Mesenchymal stem cell (in vitro differentiated cells and primary cell): ENCODE data around the gene SMO.

Experiments
- DNase-seq: peaks from one replicate; pipeline ENCODE4 v3.0.0-alpha.2; 2013
- H2AFZ ChIP-seq: one replicate; pipeline ENCODE4 v1.6.1; 2013; ENCODE audit warnings: low read depth, mild to moderate bottlenecking, control low read depth, inconsistent platforms, low read length, moderate library complexity
- H2AK5ac ChIP-seq: 2 replicates; pipeline ENCODE4 v1.6.1; 2013; ENCODE audit warnings: low read length, moderate library complexity, mild to moderate bottlenecking, inconsistent platforms; ENCODE audit not compliant: severe bottlenecking
- H2BK120ac ChIP-seq: one replicate; pipeline ENCODE4 v1.6.1; 2013; ENCODE audit warnings: low read depth, mild to moderate bottlenecking, inconsistent platforms, low read length, moderate library complexity
- H2BK12ac ChIP-seq, 2 experiments: one replicate each; pipeline ENCODE4 v1.6.1; 2013; ENCODE audit warnings: inconsistent platforms in 2 of 2, low read length in 2 of 2, mild to moderate bottlenecking in 2 of 2, moderate library complexity in 2 of 2, control low read depth in 1 of 2
- H2BK15ac ChIP-seq: one replicate; pipeline ENCODE4 v1.6.1; 2013; ENCODE audit warnings: mild to moderate bottlenecking, low read depth, inconsistent platforms; ENCODE audit not compliant: poor library complexity, severe bottlenecking
- H2BK5ac ChIP-seq: 2 replicates; pipeline ENCODE4 v1.6.1; 2013; ENCODE audit warnings: low read depth, mild to moderate bottlenecking, low read length, control low read depth, inconsistent platforms; ENCODE audit not compliant: poor library complexity, severe bottlenecking
- H3K14ac ChIP-seq, 2 experiments: one replicate each; pipeline ENCODE4 v1.6.1; 2013; ENCODE audit warnings: inconsistent platforms in 2 of 2, low read length in 2 of 2, control low read depth in 1 of 2, mild to moderate bottlenecking in 1 of 2, moderate library complexity in 1 of 2
- H3K18ac ChIP-seq, 2 experiments: one replicate each; pipeline ENCODE4 v1.6.1; 2013; ENCODE audit warnings: inconsistent platforms in 2 of 2, low read length in 2 of 2, control low read depth in 1 of 2, low read depth in 1 of 2, mild to moderate bottlenecking in 1 of 2
- H3K23ac ChIP-seq, 2 experiments: one replicate each; pipeline ENCODE4 v1.6.1; 2013; ENCODE audit warnings: inconsistent platforms in 2 of 2, low read length in 2 of 2, mild to moderate bottlenecking in 2 of 2, moderate library complexity in 2 of 2, control low read depth in 1 of 2
- H3K27ac ChIP-seq: 2 replicates; pipeline ENCODE4 v1.5.1; 2013; ENCODE audit warnings: mild to moderate bottlenecking, moderate library complexity, low read length, control low read depth, inconsistent platforms; ENCODE audit not compliant: poor library complexity, severe bottlenecking
- H3K27me3 ChIP-seq, 2 experiments: 2 replicates each; pipeline versions ENCODE4 v1.6.1 to v1.7.0; 2013; ENCODE audit warnings: low read length in 2 of 2, mild to moderate bottlenecking in 2 of 2, moderate library complexity in 2 of 2, control low read depth in 1 of 2, inconsistent platforms in 1 of 2; ENCODE audit not compliant: control insufficient read depth in 1 of 2, insufficient read depth in 1 of 2
- H3K36me3 ChIP-seq, 2 experiments: 2 replicates each; pipeline versions ENCODE4 v1.6.1 to v1.7.0; 2013; ENCODE audit warnings: low read length in 2 of 2, control low read depth in 1 of 2, inconsistent platforms in 1 of 2, low read depth in 1 of 2, mild to moderate bottlenecking in 1 of 2; ENCODE audit not compliant: insufficient read depth in 2 of 2, control insufficient read depth in 1 of 2
- H3K4ac ChIP-seq, 2 experiments: one replicate each; pipeline ENCODE4 v1.6.1; 2013; ENCODE audit warnings: inconsistent platforms in 2 of 2, low read length in 2 of 2, mild to moderate bottlenecking in 2 of 2, moderate library complexity in 2 of 2, control low read depth in 1 of 2, low read depth in 1 of 2
- H3K4me1 ChIP-seq: 2 replicates; pipeline ENCODE4 v1.6.1; 2013; ENCODE audit warnings: low read depth, low read length, control low read depth; ENCODE audit not compliant: control insufficient read depth, insufficient read depth
- H3K4me2 ChIP-seq: 2 replicates; pipeline ENCODE4 v1.6.1; 2013; ENCODE audit warnings: low read length, mild to moderate bottlenecking, inconsistent platforms; ENCODE audit not compliant: poor library complexity, severe bottlenecking
- H3K4me3 ChIP-seq, 2 experiments: 2 replicates each; pipeline versions ENCODE4 v1.5.1 to v1.7.0; 2013; ENCODE audit warnings: low read length in 2 of 2, mild to moderate bottlenecking in 2 of 2, control low read depth in 1 of 2, low read depth in 1 of 2; ENCODE audit not compliant: insufficient read depth in 1 of 2
- H3K79me1 ChIP-seq: replicated peaks from 2 replicates; pipeline ENCODE4 v1.6.1; 2013; ENCODE audit warnings: mild to moderate bottlenecking, control low read depth, low read length, inconsistent platforms; ENCODE audit not compliant: poor library complexity, severe bottlenecking
- H3K9ac ChIP-seq: 2 replicates; pipeline ENCODE4 v1.7.0; 2013; ENCODE audit warnings: mild to moderate bottlenecking, low read length, moderate library complexity
- H3K9me3 ChIP-seq: 2 replicates; pipeline ENCODE4 v1.7.0; 2013; ENCODE audit warnings: mild to moderate bottlenecking, low read length; ENCODE audit not compliant: control insufficient read depth
- H4K8ac ChIP-seq: one replicate; pipeline ENCODE4 v1.6.1; 2013; ENCODE audit warnings: inconsistent platforms, mild to moderate bottlenecking, low read length, moderate library complexity
- H4K91ac ChIP-seq: one replicate; pipeline ENCODE4 v1.6.1; 2013; ENCODE audit warnings: mild to moderate bottlenecking, low read length, inconsistent platforms
- WGBS: methylation state at CpG from one replicate; pipeline ENCODE4 v1.1.7; 2013; ENCODE audit warnings: mixed read lengths; 5-methylcytosine and 5-hydroxymethylcytosine counted together

SMO gene

DNA sequence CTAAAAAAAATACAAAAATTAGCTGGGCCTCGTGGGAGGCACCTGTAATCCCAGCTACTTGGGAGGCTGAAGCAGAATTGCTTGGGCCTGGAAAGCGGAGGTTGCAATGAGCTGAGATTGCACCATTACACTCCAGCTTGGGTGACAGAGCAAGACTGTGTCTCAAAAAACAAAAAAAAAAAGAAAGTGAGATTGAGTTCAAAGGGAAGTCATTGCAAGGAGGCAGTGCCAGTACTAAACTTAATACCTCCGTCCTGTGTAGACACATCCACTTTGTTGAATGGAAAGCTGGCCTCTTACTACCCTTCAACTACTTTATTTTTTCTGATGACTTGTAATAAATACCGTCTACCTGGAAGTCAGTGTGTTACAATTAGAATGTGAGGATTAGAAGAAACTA lies 67.4 kb downstream of the SMO start:
- Histone ChIP-seq H4K91ac (no peak overlapping the region), H3K18ac (no peak overlapping the region), H2BK120ac (no peak overlapping the region), H3K4me1 (no peaks in the 10 kb centered on the region), H4K8ac (no peak overlapping the region), H3K36me3 (no peaks in the 10 kb centered on the region), H3K4ac (no peak overlapping the region), H3K23ac (no peak overlapping the region), H2AK5ac (no peak overlapping the region), H2BK5ac (no peak overlapping the region), H3K9me3 (no peaks in the 10 kb centered on the region), H3K9ac (no peak overlapping the region), H3K27me3 (no peaks in the 10 kb centered on the region), H3K4me3 (no peak overlapping the region), H2BK15ac (no peak overlapping the region), H3K4me2 (no peak overlapping the region), H3K27ac (no peak overlapping the region), H2BK12ac (no peak overlapping the region), H2AFZ (no peak overlapping the region), H3K14ac (no peak overlapping the region), H3K79me1 (peaks cover 10% of the 10 kb centered on the region)
- 95% methylated on average over 2 of the region's 4 CpGs for WGBS
- no peak for DNase-seq

- no peak overlapping the region for H2AK5ac ChIP-seq
- H2BK120ac ChIP-seq: no peak overlapping the region
- no CpG with 5 or more reads among the region's 2 CpGs for WGBS
- no peak overlapping the region for H2BK15ac ChIP-seq
- no peak overlapping the region for H3K27ac ChIP-seq
- no peaks in the 10 kb centered on the region for H3K27me3 ChIP-seq
- H3K9me3 ChIP-seq: no peaks in the 10 kb centered on the region
- no peak overlapping the region for H3K14ac ChIP-seq
- no peak for DNase-seq
- peaks cover 11% of the 10 kb centered on the region for H3K79me1 ChIP-seq
- no peak overlapping the region for H3K4me2 ChIP-seq
- no peaks in the 10 kb centered on the region for H3K36me3 ChIP-seq
- no peak overlapping the region for H3K18ac ChIP-seq
- H2BK5ac ChIP-seq: no peak overlapping the region
- no peak overlapping the region for H3K9ac ChIP-seq
- H3K4me3 ChIP-seq: no peak overlapping the region
- no peak overlapping the region for H3K4ac ChIP-seq
- H4K91ac ChIP-seq: no peak overlapping the region
- H2AFZ ChIP-seq: no peak overlapping the region
- H3K4me1 ChIP-seq: no peaks in the 10 kb centered on the region
- H4K8ac ChIP-seq: no peak overlapping the region
- no peak overlapping the region for H3K23ac ChIP-seq
- no peak overlapping the region for H2BK12ac ChIP-seq
These were observed 67.8 kb downstream of the SMO start for GRCh38 chr7:129256221-129256620.

DNA sequence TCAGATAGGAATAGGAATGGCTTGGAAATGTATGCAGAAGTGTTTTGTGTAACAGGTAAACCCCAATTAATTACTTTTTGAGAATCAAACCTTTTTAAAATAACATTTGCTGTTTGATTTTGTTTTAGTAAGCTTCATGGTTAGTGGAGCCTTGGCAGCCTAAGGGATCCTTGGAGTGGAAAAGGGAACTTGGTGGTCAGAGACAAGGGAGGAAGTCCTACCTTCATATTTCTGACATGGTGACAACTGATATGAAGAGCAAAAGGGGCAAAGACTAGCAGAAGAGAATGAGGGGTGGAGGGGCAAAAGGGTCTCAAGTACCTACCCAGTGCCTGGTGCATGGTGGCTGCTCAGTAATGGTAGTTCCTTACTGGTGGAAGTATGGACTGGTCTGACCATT lies 68.7 kb downstream of the SMO start:
- H3K4ac ChIP-seq: no peak overlapping the region
- no peak for DNase-seq
- no peak overlapping the region for H2BK15ac ChIP-seq
- H3K18ac ChIP-seq: no peak overlapping the region
- H2BK12ac ChIP-seq: no peak overlapping the region
- H3K23ac ChIP-seq: no peak overlapping the region
- H3K36me3 ChIP-seq: no peaks in the 10 kb centered on the region
- H3K27me3 ChIP-seq: no peaks in the 10 kb centered on the region
- H3K4me3 ChIP-seq: no peak overlapping the region
- H3K79me1 ChIP-seq: peaks cover 9% of the 10 kb centered on the region
- H2AFZ ChIP-seq: no peak overlapping the region
- no peak overlapping the region for H4K8ac ChIP-seq
- H2BK120ac ChIP-seq: no peak overlapping the region
- H2AK5ac ChIP-seq: no peak overlapping the region
- no peaks in the 10 kb centered on the region for H3K9me3 ChIP-seq
- H2BK5ac ChIP-seq: no peak overlapping the region
- no peak overlapping the region for H3K4me2 ChIP-seq
- H3K14ac ChIP-seq: no peak overlapping the region
- no peaks in the 10 kb centered on the region for H3K4me1 ChIP-seq
- no peak overlapping the region for H4K91ac ChIP-seq
- no peak overlapping the region for H3K27ac ChIP-seq
- no peak overlapping the region for H3K9ac ChIP-seq

DNA sequence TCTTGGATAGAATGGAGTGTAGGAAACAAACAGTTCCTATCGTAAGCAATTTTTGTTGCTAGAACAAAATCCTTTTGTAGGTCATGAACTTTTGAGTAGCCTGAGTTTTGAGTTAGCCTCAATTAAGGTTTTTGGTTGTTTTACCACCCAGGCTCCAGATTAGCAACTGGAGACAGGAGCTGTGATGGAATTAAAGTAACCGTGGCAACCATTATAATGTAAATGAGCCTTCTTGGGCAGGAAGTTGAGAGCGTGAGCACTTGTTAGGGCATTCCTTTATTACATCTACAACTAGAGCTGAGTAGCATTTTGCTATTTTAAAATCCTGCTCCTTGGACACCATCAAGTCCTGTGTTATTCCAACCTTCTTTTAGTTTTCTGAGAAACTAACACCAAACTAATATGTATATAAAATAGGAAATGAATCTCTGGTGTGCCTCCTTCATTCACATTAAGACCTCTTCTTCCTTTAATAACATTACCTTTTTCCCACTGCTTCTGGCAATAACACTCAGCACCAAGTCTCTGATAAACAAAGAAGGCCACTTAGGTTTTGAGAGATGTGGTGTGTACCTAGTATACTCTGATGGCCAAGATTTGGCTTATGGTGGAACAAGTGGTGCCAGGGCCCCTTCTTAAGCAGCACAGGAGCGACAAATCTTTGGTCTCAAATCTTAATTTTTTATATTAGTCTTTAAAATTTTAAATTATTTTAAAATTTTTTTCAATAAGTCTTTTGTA lies 70.4 kb downstream of the SMO start:
- H3K4me1 ChIP-seq: peaks cover 1% of the 10 kb centered on the region
- H2BK12ac ChIP-seq: no peak overlapping the region
- peak; percentile 19 for DNase-seq
- no peak overlapping the region for H2BK5ac ChIP-seq
- H4K91ac ChIP-seq: no peak overlapping the region
- H2AFZ ChIP-seq: no peak overlapping the region
- no peak overlapping the region for H4K8ac ChIP-seq
- no peak overlapping the region for H3K18ac ChIP-seq
- H3K4ac ChIP-seq: no peak overlapping the region
- no peak overlapping the region for H2BK120ac ChIP-seq
- H3K9ac ChIP-seq: peak overlapping the region; percentile 67
- H3K4me3 ChIP-seq: no peak overlapping the region
- no peaks in the 10 kb centered on the region for H3K9me3 ChIP-seq
- H3K14ac ChIP-seq: no peak overlapping the region
- WGBS: 39% methylated on average over 2 of the region's 4 CpGs
- no peak overlapping the region for H2BK15ac ChIP-seq
- H3K27ac ChIP-seq: no peak overlapping the region
- no peaks in the 10 kb centered on the region for H3K27me3 ChIP-seq
- H3K4me2 ChIP-seq: no peak overlapping the region
- no peaks in the 10 kb centered on the region for H3K36me3 ChIP-seq
- no peak overlapping the region for H3K23ac ChIP-seq
- peaks cover 11% of the 10 kb centered on the region for H3K79me1 ChIP-seq
- H2AK5ac ChIP-seq: no peak overlapping the region
